Natural killer cell (primary cell): Measurements from ENCODE around the gene DUSP9. TPM values are rescaled to one million over a fixed set of nuclear protein-coding genes. Genes with fewer than 3 reads are reported as not detected.

Experiments used
- ATAC-seq, 3 donors: fragments of 150-1000 bp in 2 of 3; fragments of 200-7000 bp in 1 of 3; cut with Tn5 transposase; 1 replicate in 1 of 3; 2 replicates in 2 of 3; pipeline ENCODE4 v1.10.0; 2021; ENCODE audit warnings: mild to moderate bottlenecking in 2 of 3, moderate library complexity in 2 of 3
- DNase-seq, 2 donors: peaks; one replicate each; pipeline versions ENCODE4 v3.0.0 to v3.0.0-alpha.2; 2013 to 2021; ENCODE audit warnings: mixed read lengths in 1 of 2
- H3K27ac ChIP-seq: one replicate; pipeline ENCODE4 v1.5.1; 2013; ENCODE audit warnings: mild to moderate bottlenecking, low read length
- H3K27me3 ChIP-seq: one replicate; pipeline ENCODE4 v1.6.1; 2013; ENCODE audit warnings: low read length; ENCODE audit not compliant: control insufficient read depth, insufficient read depth
- H3K36me3 ChIP-seq: one replicate; pipeline ENCODE4 v1.6.1; 2013; ENCODE audit warnings: low read length; ENCODE audit not compliant: control insufficient read depth, insufficient read depth
- H3K4me1 ChIP-seq: one replicate; pipeline ENCODE4 v1.6.1; 2013; ENCODE audit warnings: low read length; ENCODE audit not compliant: control insufficient read depth, insufficient read depth
- H3K4me3 ChIP-seq: one replicate; pipeline ENCODE4 v1.5.1; 2013; ENCODE audit warnings: low read length
- H3K9me3 ChIP-seq: one replicate; pipeline ENCODE4 v1.6.1; 2013; ENCODE audit warnings: low read length; ENCODE audit not compliant: control insufficient read depth, insufficient read depth
- H3K27ac Mint-ChIP-seq, 2 donors: one replicate each; pipeline ENCODE4 v1.8.0; 2022; ENCODE audit warnings: mild to moderate bottlenecking in 2 of 2, mixed read lengths in 2 of 2, moderate library complexity in 1 of 2
- H3K27me3 Mint-ChIP-seq, 2 donors: one replicate each; pipeline ENCODE4 v1.8.0; 2022; ENCODE audit warnings: low read depth in 2 of 2, mixed read lengths in 2 of 2
- H3K36me3 Mint-ChIP-seq: one replicate; pipeline ENCODE4 v1.8.0; 2022; ENCODE audit warnings: mixed read lengths
- H3K4me1 Mint-ChIP-seq, 2 donors: one replicate each; pipeline ENCODE4 v1.8.0; 2022; ENCODE audit warnings: mixed read lengths in 2 of 2
- H3K4me3 Mint-ChIP-seq: one replicate; pipeline ENCODE4 v1.8.0; 2022; ENCODE audit warnings: mild to moderate bottlenecking, moderate library complexity, mixed read lengths
- H3K9me3 Mint-ChIP-seq, 2 donors: one replicate each; pipeline ENCODE4 v1.8.0; 2022; ENCODE audit warnings: mixed read lengths in 2 of 2
- WGBS: methylation state at CpG from one replicate; pipeline ENCODE4 v1.1.7; 2013; ENCODE audit warnings: missing lambda C conversion rate; ENCODE audit not compliant: insufficient coverage; 5-methylcytosine and 5-hydroxymethylcytosine counted together
- intact Hi-C: fragments of 100-400 bp; cut with micrococcal nuclease; formaldehyde crosslinking; loops from one replicate; pipeline ENCODE4 v1.14.2; 2022
- total RNA-seq, 4 donors: library from RNA; stranded (reverse); fragments of 120-200 nt in 1 of 4; gene quantifications; one replicate each; pipeline versions ENCODE4 v1.2.3 to v1.2.4, GENCODE V29; 2013 to 2022
- TF ChIP-seq, protein P1 (sequence below): fragments of 200-600 bp; IDR thresholded peaks from one replicate; pipeline ENCODE4 v1.8.0; 2022; ENCODE audit warnings: antibody characterized with exemption

The DUSP9 gene
- total RNA-seq, 3 donors from 2014 or later (not counting 1 experiment from before 2014, with no cell fraction given), result not detected

DNA sequence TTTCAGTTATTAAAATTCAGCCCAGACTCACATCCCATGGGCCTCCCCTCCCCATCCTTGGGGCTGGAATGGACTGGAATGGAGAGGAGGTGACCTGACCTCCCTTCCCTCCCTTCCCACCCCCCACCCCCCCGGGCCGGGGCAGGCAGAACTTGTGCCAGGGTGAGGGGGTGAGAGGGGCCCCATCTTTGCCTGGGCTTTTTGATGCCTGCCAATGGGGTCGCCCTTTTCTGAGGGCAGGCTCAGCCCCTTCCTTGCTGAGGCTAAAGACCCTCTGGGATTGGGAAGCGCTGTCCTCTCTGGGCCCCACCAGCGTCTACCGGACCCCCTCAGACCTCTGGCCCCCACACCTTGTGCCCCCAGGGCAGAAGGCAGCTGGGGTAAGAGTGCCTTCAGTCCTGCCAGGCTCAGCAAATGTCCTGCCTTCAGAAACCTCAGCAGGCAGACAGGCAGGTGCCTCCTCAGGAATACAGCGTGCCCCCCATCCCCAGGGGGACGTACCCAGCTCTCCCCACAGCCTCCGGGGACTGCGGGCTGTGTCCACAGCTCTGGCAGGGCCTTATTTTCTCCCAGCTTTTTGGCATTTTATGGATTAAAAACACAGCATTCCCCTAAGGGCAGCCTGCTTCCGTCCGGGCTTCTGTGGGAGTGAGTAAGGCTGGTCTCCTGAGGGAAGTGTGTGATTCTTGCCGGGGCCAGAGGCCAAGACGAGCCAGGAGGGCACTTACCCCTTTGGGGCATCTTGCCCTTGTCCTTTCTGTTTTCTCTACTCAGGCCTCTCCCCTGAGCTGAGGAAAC is 35.5 kb upstream of the DUSP9 start:
- Histone ChIP-seq H3K4me3 (no peak overlapping the region), H3K4me1 (peaks cover 11% of the 10 kb centered on the region), H3K27ac (no peak overlapping the region), H3K27me3 (no peaks in the 10 kb centered on the region), H3K9me3 (no peaks in the 10 kb centered on the region), H3K36me3 (no peaks in the 10 kb centered on the region)
- Mint-ChIP-seq H3K9me3 (no peaks in the 10 kb centered on the region), H3K4me1 (peaks cover 0 to 4% of the 10 kb centered on the region in 2 donors), H3K27ac (no peak overlapping the region), H3K4me3 (no peak overlapping the region), H3K36me3 (no peaks in the 10 kb centered on the region), H3K27me3 (peaks cover 13 to 29% of the 10 kb centered on the region in 2 donors)
- intact Hi-C loops, result loop anchor here (5.0 kb wide), 1 partner anchor 51 kb away; no protein-coding TSS in a partner anchor
- ATAC-seq (no peak), DNase-seq (no peak)
- TF ChIP-seq, protein P1, sequence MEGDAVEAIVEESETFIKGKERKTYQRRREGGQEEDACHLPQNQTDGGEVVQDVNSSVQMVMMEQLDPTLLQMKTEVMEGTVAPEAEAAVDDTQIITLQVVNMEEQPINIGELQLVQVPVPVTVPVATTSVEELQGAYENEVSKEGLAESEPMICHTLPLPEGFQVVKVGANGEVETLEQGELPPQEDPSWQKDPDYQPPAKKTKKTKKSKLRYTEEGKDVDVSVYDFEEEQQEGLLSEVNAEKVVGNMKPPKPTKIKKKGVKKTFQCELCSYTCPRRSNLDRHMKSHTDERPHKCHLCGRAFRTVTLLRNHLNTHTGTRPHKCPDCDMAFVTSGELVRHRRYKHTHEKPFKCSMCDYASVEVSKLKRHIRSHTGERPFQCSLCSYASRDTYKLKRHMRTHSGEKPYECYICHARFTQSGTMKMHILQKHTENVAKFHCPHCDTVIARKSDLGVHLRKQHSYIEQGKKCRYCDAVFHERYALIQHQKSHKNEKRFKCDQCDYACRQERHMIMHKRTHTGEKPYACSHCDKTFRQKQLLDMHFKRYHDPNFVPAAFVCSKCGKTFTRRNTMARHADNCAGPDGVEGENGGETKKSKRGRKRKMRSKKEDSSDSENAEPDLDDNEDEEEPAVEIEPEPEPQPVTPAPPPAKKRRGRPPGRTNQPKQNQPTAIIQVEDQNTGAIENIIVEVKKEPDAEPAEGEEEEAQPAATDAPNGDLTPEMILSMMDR, result no peak
- 88% methylated on average over 10 of the region's 14 CpGs for WGBS

DNA sequence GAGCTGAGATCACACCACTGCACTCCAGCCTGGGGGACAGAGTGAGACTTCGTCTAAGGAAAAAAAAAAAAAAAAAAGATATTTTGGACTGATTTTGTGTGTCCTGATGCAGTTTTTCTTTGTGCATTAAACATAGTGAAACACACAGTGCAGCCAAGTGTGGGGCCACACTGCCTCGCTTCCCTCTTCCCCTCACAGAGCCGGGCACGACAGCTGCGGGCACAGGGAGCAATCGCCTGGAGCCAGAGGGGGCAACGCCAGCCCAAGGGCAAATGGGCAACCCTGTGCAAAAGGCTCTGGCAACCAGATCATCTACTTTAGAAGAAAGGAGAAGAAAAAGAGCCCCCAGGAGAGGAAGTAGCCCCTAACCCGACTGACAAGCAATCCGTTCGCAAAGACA is 34.6 kb upstream of the DUSP9 start:
- TF ChIP-seq, protein P1, result no peak
- Histone ChIP-seq H3K4me1 (peaks cover 11% of the 10 kb centered on the region), H3K36me3 (no peaks in the 10 kb centered on the region), H3K4me3 (no peak overlapping the region), H3K9me3 (no peaks in the 10 kb centered on the region), H3K27ac (no peak overlapping the region), H3K27me3 (no peaks in the 10 kb centered on the region)
- no peak overlapping the region for H3K4me3 Mint-ChIP-seq
- no peak overlapping the region for H3K27ac Mint-ChIP-seq
- H3K4me1 Mint-ChIP-seq, result peaks cover 0 to 4% of the 10 kb centered on the region in 2 donors
- 92% methylated on average over 9 of the region's 10 CpGs for WGBS
- intact Hi-C loops, result loop anchor here (5.0 kb wide), 1 partner anchor 50 kb away; no protein-coding TSS in a partner anchor
- H3K27me3 Mint-ChIP-seq, result peaks cover 13 to 27% of the 10 kb centered on the region in 2 donors
- H3K36me3 Mint-ChIP-seq, result no peaks in the 10 kb centered on the region
- ATAC-seq (no peak), DNase-seq (no peak)
- H3K9me3 Mint-ChIP-seq, result no peaks in the 10 kb centered on the region

DNA sequence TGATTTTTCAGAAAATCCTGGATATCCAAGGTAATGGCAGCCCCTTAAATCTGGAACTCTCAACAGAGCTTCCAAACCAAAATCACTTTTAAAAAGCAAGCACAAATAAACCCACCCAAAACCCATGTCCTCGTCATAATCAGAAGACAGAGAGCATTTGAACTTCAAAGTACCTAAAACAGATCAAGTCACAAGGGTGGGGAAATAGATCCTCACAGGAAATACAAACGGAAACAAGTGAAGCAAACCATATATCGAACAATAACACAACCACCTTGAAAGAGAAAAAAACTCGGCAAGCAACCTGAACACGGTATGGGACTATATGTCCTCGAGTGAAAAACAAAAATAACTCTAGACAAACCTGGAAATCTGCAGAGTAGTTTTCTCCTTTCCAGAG is 32.2 kb upstream of the DUSP9 start:
- Mint-ChIP-seq H3K9me3 (no peaks in the 10 kb centered on the region), H3K36me3 (no peaks in the 10 kb centered on the region), H3K27me3 (peaks cover 19 to 36% of the 10 kb centered on the region in 2 donors), H3K27ac (no peak overlapping the region), H3K4me3 (no peak overlapping the region), H3K4me1 (no peaks in the 10 kb centered on the region)
- peaks cover 6% of the 10 kb centered on the region for H3K4me1 ChIP-seq
- WGBS, result 59% methylated on average over 3 of the region's 6 CpGs
- no peaks in the 10 kb centered on the region for H3K36me3 ChIP-seq
- no peak overlapping the region for H3K4me3 ChIP-seq
- intact Hi-C loops, result loop anchor here (5.0 kb wide), 1 partner anchor 47 kb away; no protein-coding TSS in a partner anchor
- H3K9me3 ChIP-seq, result no peaks in the 10 kb centered on the region
- ATAC-seq (no peak), DNase-seq (peak in 1 of 2 donors; percentile 26)
- TF ChIP-seq, protein P1, result no peak
- no peaks in the 10 kb centered on the region for H3K27me3 ChIP-seq
- H3K27ac ChIP-seq, result no peak overlapping the region
